ENCODE results near the gene SORL1. TPM values are rescaled to one million over a fixed set of nuclear protein-coding genes. Genes with fewer than 3 reads are reported as not detected.

The SORL1 gene
- total and polyA plus RNA-seq, 2 of the 13 experiments (the other 11 are each of a cell fraction or from before 2014, with no cell fraction given) = 21.3 to 148 TPM

- TF ChIP-seq, protein P1, sequence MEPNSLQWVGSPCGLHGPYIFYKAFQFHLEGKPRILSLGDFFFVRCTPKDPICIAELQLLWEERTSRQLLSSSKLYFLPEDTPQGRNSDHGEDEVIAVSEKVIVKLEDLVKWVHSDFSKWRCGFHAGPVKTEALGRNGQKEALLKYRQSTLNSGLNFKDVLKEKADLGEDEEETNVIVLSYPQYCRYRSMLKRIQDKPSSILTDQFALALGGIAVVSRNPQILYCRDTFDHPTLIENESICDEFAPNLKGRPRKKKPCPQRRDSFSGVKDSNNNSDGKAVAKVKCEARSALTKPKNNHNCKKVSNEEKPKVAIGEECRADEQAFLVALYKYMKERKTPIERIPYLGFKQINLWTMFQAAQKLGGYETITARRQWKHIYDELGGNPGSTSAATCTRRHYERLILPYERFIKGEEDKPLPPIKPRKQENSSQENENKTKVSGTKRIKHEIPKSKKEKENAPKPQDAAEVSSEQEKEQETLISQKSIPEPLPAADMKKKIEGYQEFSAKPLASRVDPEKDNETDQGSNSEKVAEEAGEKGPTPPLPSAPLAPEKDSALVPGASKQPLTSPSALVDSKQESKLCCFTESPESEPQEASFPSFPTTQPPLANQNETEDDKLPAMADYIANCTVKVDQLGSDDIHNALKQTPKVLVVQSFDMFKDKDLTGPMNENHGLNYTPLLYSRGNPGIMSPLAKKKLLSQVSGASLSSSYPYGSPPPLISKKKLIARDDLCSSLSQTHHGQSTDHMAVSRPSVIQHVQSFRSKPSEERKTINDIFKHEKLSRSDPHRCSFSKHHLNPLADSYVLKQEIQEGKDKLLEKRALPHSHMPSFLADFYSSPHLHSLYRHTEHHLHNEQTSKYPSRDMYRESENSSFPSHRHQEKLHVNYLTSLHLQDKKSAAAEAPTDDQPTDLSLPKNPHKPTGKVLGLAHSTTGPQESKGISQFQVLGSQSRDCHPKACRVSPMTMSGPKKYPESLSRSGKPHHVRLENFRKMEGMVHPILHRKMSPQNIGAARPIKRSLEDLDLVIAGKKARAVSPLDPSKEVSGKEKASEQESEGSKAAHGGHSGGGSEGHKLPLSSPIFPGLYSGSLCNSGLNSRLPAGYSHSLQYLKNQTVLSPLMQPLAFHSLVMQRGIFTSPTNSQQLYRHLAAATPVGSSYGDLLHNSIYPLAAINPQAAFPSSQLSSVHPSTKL (CRISPR knock-in tag; IDR thresholded peaks at IDR 0.05) = peak; percentile 100
- TF ChIP-seq ZHX2 (IDR thresholded peaks at IDR 0.05; ENCODE audit: low read depth) (peak; percentile 78; the same call in 1 of the 2 replicates), ZHX2 (CRISPR knock-in tag; IDR thresholded peaks at IDR 0.05; ENCODE audit: borderline replicate concordance) (no peak), MYC (CRISPR knock-in tag; IDR thresholded peaks at IDR 0.05; ENCODE audit: borderline replicate concordance) (peak; percentile 88), ZMAT3 (CRISPR knock-in tag; conservative IDR thresholded peaks at IDR 0.05) (peak; percentile 59; the same call in 1 of the 2 replicates), ZNF761 (CRISPR knock-in tag; conservative IDR thresholded peaks at IDR 0.05) (peak; percentile 64; the same call in 1 of the 2 replicates), BCLAF1 (IDR thresholded peaks at IDR 0.05) (no peak), TEF (CRISPR knock-in tag; IDR thresholded peaks at IDR 0.05) (no peak), U2AF1 (optimal IDR thresholded peaks at IDR 0.05; ENCODE audit: low read depth, low read length) (peak; percentile 45), GTF2F1 (IDR thresholded peaks at IDR 0.05; ENCODE audit: low read length) (no peak), ZNF138 (CRISPR knock-in tag; IDR thresholded peaks at IDR 0.05; ENCODE audit: low read depth) (no peak), ZFYVE20 (CRISPR knock-in tag; IDR thresholded peaks at IDR 0.05; ENCODE audit: borderline replicate concordance, low read depth) (no peak)
- TF ChIP-seq, protein P2, sequence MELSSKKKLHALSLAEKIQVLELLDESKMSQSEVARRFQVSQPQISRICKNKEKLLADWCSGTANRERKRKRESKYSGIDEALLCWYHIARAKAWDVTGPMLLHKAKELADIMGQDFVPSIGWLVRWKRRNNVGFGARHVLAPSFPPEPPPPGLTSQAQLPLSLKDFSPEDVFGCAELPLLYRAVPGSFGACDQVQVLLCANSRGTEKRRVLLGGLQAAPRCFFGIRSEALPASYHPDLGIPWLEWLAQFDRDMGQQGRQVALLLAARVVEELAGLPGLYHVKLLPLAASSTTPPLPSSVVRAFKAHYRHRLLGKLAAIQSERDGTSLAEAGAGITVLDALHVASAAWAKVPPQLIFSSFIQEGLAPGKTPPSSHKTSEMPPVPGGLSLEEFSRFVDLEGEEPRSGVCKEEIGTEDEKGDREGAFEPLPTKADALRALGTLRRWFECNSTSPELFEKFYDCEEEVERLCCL (CRISPR knock-in tag; IDR thresholded peaks at IDR 0.05; ENCODE audit: borderline replicate concordance) = peak; percentile 63; the same call in 1 of the 2 replicates
Observed at GRCh38 chr11:121459413-121460017, 7.4 kb downstream of the SORL1 start (continued).

Data from HepG2 (cell line).